Measurements from ENCODE around the gene ORC5.

GRCh38 chr7:104175361-104175984, 32.3 kb downstream of the ORC5 start:
- no peak for TF ChIP-seq CTCF (IDR thresholded peaks at IDR 0.05)
- TF ChIP-seq POLR2A (IDR thresholded peaks at IDR 0.05), result no peak
